Spleen (tissue), 7 donors: Measurements from ENCODE around the gene G3BP2.

Experiments used
- POLR2A ChIP-seq, 3 donors: fragments of 450-650 bp; IDR thresholded peaks; one replicate each; pipeline ENCODE4 v1.5.1; 2017; ENCODE audit warnings: antibody characterized with exemption in 3 of 3, mild to moderate bottlenecking in 1 of 3
- TF ChIP-seq, protein P1 (sequence below), 11 experiments: fragments of 200-600 bp in 7 of 11; fragments of 450-650 bp in 4 of 11; sonication (generic) in 4 of 11; IDR thresholded peaks in 8 of 11; conservative IDR thresholded peaks in 3 of 11; 1 replicate in 7 of 11; 2 replicates in 4 of 11; pipeline versions ENCODE4 v1.4.0 to v1.8.0; 2016 to 2021; ENCODE audit warnings: antibody characterized with exemption in 11 of 11, inconsistent platforms in 4 of 11, mild to moderate bottlenecking in 1 of 11
- donor health status: DM: no; HTN: no; CAD: no; lungs with moderate emphysema.
- donor health status: DM: no; HTN: no; CAD: no.
- donor health status: DM: no; HTN: no; CAD: no.

DNA sequence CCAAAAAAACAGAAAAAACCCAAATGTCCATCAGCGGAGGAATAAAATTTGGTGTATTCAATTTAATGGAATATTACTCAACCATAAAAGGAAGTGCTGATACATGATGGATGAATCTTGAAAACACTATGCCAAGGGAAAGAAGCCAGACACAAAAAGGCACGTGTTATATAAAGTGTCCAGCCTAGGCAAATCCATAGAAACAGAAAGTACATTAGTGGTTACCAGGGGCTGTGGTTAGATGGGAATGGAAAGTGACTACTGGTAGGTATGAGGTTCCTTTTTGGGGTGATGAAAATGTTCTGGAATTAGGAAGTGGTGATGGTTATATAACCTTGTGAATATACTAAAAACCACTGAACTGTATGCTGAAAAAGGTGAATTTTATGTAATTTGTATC, 39.4 kb downstream of the G3BP2 start:
- TF ChIP-seq, protein P1, sequence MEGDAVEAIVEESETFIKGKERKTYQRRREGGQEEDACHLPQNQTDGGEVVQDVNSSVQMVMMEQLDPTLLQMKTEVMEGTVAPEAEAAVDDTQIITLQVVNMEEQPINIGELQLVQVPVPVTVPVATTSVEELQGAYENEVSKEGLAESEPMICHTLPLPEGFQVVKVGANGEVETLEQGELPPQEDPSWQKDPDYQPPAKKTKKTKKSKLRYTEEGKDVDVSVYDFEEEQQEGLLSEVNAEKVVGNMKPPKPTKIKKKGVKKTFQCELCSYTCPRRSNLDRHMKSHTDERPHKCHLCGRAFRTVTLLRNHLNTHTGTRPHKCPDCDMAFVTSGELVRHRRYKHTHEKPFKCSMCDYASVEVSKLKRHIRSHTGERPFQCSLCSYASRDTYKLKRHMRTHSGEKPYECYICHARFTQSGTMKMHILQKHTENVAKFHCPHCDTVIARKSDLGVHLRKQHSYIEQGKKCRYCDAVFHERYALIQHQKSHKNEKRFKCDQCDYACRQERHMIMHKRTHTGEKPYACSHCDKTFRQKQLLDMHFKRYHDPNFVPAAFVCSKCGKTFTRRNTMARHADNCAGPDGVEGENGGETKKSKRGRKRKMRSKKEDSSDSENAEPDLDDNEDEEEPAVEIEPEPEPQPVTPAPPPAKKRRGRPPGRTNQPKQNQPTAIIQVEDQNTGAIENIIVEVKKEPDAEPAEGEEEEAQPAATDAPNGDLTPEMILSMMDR (IDR thresholded peaks at IDR 0.05 in 8 of 11, conservative IDR thresholded peaks at IDR 0.05 in 3 of 11): no peak
- no peak for TF ChIP-seq POLR2A (IDR thresholded peaks at IDR 0.05)
